SK-N-SH (cell line): ENCODE results near the gene PTPRC. TPM values are rescaled to one million over a fixed set of nuclear protein-coding genes. Genes with fewer than 3 reads are reported as not detected.

Experiments used
- CTCF ChIA-PET: fragments of 300-600, 350-600 bp; formaldehyde crosslinking; extraction: SDS; loops from one replicate; lab custom pipeline; 2021; lab: Yijun Ruan, JAX
- POLR2A ChIA-PET: fragments of 350-600 bp; sonication (Branson Sonifier 250); formaldehyde crosslinking; extraction: SDS; loops from one replicate; lab custom pipeline; 2020; ENCODE audit warnings: antibody characterized with exemption, inconsistent platforms; lab: Yijun Ruan, JAX
- DNase-seq: peaks from one replicate; pipeline ENCODE4 v3.0.0; 2012
- H2AFZ ChIP-seq: fragments of 200-600 bp; sonication (generic); 2 replicates; pipeline ENCODE4 v1.8.1; 2016; ENCODE audit warnings: antibody characterized with exemption, mild to moderate bottlenecking, low read depth
- H3F3A ChIP-seq: fragments of 200-600 bp; sonication (generic); replicated peaks from 2 replicates; pipeline ENCODE3; 2016; ENCODE audit warnings: antibody characterized with exemption, mild to moderate bottlenecking; ENCODE audit not compliant: insufficient read depth
- H3K27ac ChIP-seq, 2 experiments: fragments of 200-500 bp in 1 of 2; fragments of 200-600 bp in 1 of 2; sonication (Bioruptor generic) in 1 of 2; sonication (generic), shearing (Covaris generic) in 1 of 2; 2 replicates each; pipeline versions ENCODE4 v1.5.1 to v1.6.1; 2014 to 2016; ENCODE audit warnings: low read depth in 2 of 2, inconsistent platforms in 1 of 2, low read length in 1 of 2, mild to moderate bottlenecking in 1 of 2, mixed read lengths in 1 of 2
- H3K27me3 ChIP-seq: fragments of 200-600 bp; sonication (generic), shearing (Covaris generic); 2 replicates; pipeline ENCODE4 v1.6.1; 2016; ENCODE audit warnings: mixed run types; ENCODE audit not compliant: insufficient read depth
- H3K36me3 ChIP-seq, 2 experiments: fragments of 200-500 bp in 1 of 2; fragments of 200-600 bp in 1 of 2; sonication (Bioruptor generic) in 1 of 2; sonication (generic) in 1 of 2; replicated peaks in 1 of 2; 2 replicates each; pipeline versions ENCODE3 to v1.5.1; 2014 to 2016; ENCODE audit warnings: low read length in 1 of 2, mild to moderate bottlenecking in 1 of 2; ENCODE audit not compliant: insufficient read depth in 2 of 2, control insufficient read depth in 1 of 2
- H3K4me1 ChIP-seq, 2 experiments: fragments of 200-500 bp in 1 of 2; fragments of 200-600 bp in 1 of 2; sonication (Bioruptor generic) in 1 of 2; sonication (generic), shearing (Covaris generic) in 1 of 2; 2 replicates each; pipeline versions ENCODE4 v1.5.1 to v1.6.1; 2014 to 2016; ENCODE audit warnings: low read depth in 1 of 2, low read length in 1 of 2, mixed run types in 1 of 2; ENCODE audit not compliant: insufficient read depth in 2 of 2, control insufficient read depth in 1 of 2
- H3K4me2 ChIP-seq: fragments of 200-600 bp; sonication (generic), shearing (Covaris generic); 2 replicates; pipeline ENCODE4 v1.6.1; 2017; ENCODE audit warnings: mixed run types
- H3K4me3 ChIP-seq, 2 experiments: fragments of 200-500 bp in 1 of 2; fragments of 200-600 bp in 1 of 2; sonication (Bioruptor generic) in 1 of 2; sonication (generic), shearing (Covaris generic) in 1 of 2; 2 replicates each; pipeline versions ENCODE4 v1.5.1 to v1.8.1; 2014 to 2016; ENCODE audit warnings: low read depth in 2 of 2, inconsistent platforms in 1 of 2, low read length in 1 of 2, mild to moderate bottlenecking in 1 of 2, mixed read lengths in 1 of 2, moderate library complexity in 1 of 2
- H3K79me2 ChIP-seq: fragments of 200-600 bp; sonication (generic); 2 replicates; pipeline ENCODE4 v1.8.1; 2017; ENCODE audit warnings: mild to moderate bottlenecking; ENCODE audit not compliant: insufficient read depth
- H3K9ac ChIP-seq: fragments of 200-600 bp; sonication (generic); 2 replicates; pipeline ENCODE4 v1.6.1; 2017; ENCODE audit warnings: mixed run types
- H3K9me2 ChIP-seq: fragments of 200-600 bp; sonication (generic); 2 replicates; pipeline ENCODE4 v1.6.1; 2017; ENCODE audit warnings: mixed run types
- H3K9me3 ChIP-seq: fragments of 200-600 bp; sonication (generic); 2 replicates; pipeline ENCODE4 v1.6.1; 2017; ENCODE audit warnings: mixed run types, mild to moderate bottlenecking, moderate library complexity
- H4K20me1 ChIP-seq: fragments of 200-600 bp; sonication (generic); 2 replicates; pipeline ENCODE4 v1.6.1; 2017; ENCODE audit warnings: mild to moderate bottlenecking, mixed run types; ENCODE audit not compliant: insufficient read depth
- CHD2 ChIP-seq: fragments of 150-350 bp; IDR thresholded peaks from 2 replicates; pipeline ENCODE4 v1.6.1; 2018; ENCODE audit warnings: low read length; ENCODE audit not compliant: partially characterized antibody
- ELF1 ChIP-seq: IDR thresholded peaks from 2 replicates; pipeline ENCODE4 v1.4.0; 2012
- EP300 ChIP-seq, 2 experiments: IDR thresholded peaks; 2 replicates each; pipeline versions ENCODE4 v1.4.0 to v1.6.1; 2012; ENCODE audit warnings: borderline replicate concordance in 1 of 2, low read depth in 1 of 2, low read length in 1 of 2
- EZH2phosphoT487 ChIP-seq: fragments of 200-600 bp; sonication (generic); IDR thresholded peaks from 2 replicates; pipeline ENCODE4 v1.6.1; 2017; ENCODE audit warnings: low read depth, mixed run types, mild to moderate bottlenecking, antibody characterized with exemption, moderate library complexity, borderline replicate concordance
- FOSL2 ChIP-seq: IDR thresholded peaks from 2 replicates; pipeline ENCODE4 v1.4.0; 2012; ENCODE audit warnings: low read depth, mild to moderate bottlenecking, moderate library complexity, borderline replicate concordance
- FOXM1 ChIP-seq: IDR thresholded peaks from 2 replicates; pipeline ENCODE4 v1.4.0; 2012; ENCODE audit warnings: low read depth, mild to moderate bottlenecking
- GABPA ChIP-seq: IDR thresholded peaks from 2 replicates; pipeline ENCODE4 v1.4.0; 2012; ENCODE audit warnings: low read depth, mild to moderate bottlenecking
- JUND ChIP-seq: IDR thresholded peaks from 2 replicates; pipeline ENCODE4 v1.4.0; 2012
- MXI1 ChIP-seq: IDR thresholded peaks from 2 replicates; pipeline ENCODE4 v1.6.1; 2012; ENCODE audit warnings: mild to moderate bottlenecking, low read depth, low read length, improper control_type of control experiment
- NRF1 ChIP-seq: IDR thresholded peaks from 2 replicates; pipeline ENCODE4 v1.6.1; 2012; ENCODE audit warnings: low read depth, mild to moderate bottlenecking, low read length
- RFX5 ChIP-seq: IDR thresholded peaks from 2 replicates; pipeline ENCODE4 v1.6.1; 2012; ENCODE audit warnings: mild to moderate bottlenecking, improper control_type of control experiment, low read length
- RXRA ChIP-seq: IDR thresholded peaks from 2 replicates; pipeline ENCODE4 v1.4.0; 2012; ENCODE audit warnings: low read depth, mild to moderate bottlenecking, borderline replicate concordance
- SIN3A ChIP-seq: IDR thresholded peaks from 2 replicates; pipeline ENCODE4 v1.6.1; 2012; ENCODE audit warnings: low read depth, mild to moderate bottlenecking, low read length, moderate library complexity, borderline replicate concordance
- SMC3 ChIP-seq: IDR thresholded peaks from 2 replicates; pipeline ENCODE4 v1.6.1; 2012; ENCODE audit warnings: low read depth, low read length, improper control_type of control experiment
- TCF12 ChIP-seq: IDR thresholded peaks from 2 replicates; pipeline ENCODE4 v1.4.0; 2012
- YY1 ChIP-seq: IDR thresholded peaks from 2 replicates; pipeline ENCODE4 v1.4.0; 2012; ENCODE audit warnings: low read depth, mild to moderate bottlenecking
- WGBS: methylation state at CpG from one replicate; pipeline ENCODE4 v1.1.6; 2017; ENCODE audit warnings: low lambda C conversion rate; 5-methylcytosine and 5-hydroxymethylcytosine counted together
- polyA plus RNA-seq, 3 experiments: library from polyadenylated mRNA; depleted of rRNA; stranded (reverse); fragments of >200 nt; gene quantifications; 2 replicates each; pipeline ENCODE4 v1.2.3, GENCODE V29; 2012
- TF ChIP-seq, protein P1 (sequence below): fragments of 150-350 bp; IDR thresholded peaks from 2 replicates; pipeline ENCODE4 v1.6.1; 2016; ENCODE audit warnings: mild to moderate bottlenecking, low read depth, low read length
- TF ChIP-seq, protein P2 (sequence below): IDR thresholded peaks from 2 replicates; pipeline ENCODE4 v1.4.0; 2012; ENCODE audit warnings: low read depth, borderline replicate concordance
- TF ChIP-seq, protein P3 (sequence below): IDR thresholded peaks from 2 replicates; pipeline ENCODE4; 2012
- TF ChIP-seq, protein P4 (sequence below): fragments of 150-350 bp; IDR thresholded peaks from 2 replicates; pipeline ENCODE4 v1.6.1; 2017; ENCODE audit warnings: antibody characterized with exemption, low read length, low read depth, borderline replicate concordance
- TF ChIP-seq, protein P5 (sequence below): IDR thresholded peaks from 2 replicates; pipeline ENCODE4 v1.4.0; 2012; ENCODE audit warnings: low read depth, borderline replicate concordance

PTPRC gene
- polyA plus RNA-seq, 1 of the 3 experiments (the other 2 are of a cell fraction), result 0.03 TPM

DNA sequence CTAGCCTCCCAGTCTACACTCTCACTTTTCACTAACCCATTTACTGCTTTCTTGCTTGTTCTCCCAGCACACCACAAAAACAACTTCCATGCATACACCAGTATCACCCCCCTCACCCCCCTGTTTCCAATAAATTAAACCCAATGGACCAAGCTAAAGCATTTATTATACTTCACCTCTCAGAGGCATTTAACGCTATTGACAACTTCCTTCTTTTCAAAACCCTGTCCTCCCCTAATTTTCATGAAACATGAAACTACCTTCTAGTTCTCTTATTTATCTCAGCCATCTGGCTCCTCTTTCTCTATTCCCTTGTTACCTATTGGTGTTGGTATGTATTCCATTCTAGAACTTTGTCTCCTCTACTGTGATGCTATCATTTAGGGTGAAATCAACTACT lies 32.3 kb downstream of the PTPRC start:
- H3K79me2 ChIP-seq, result no peaks in the 10 kb centered on the region
- peak overlapping the region in 1 of 2 experiments; percentile 77; a peak in 3 of 4 replicates for H3K27ac ChIP-seq
- no peaks in the 10 kb centered on the region for H3K27me3 ChIP-seq
- peaks cover 50% of the 10 kb centered on the region for H3F3A ChIP-seq
- TF ChIP-seq YY1 (no peak), EP300 (IDR thresholded peaks at IDR 0.05; ENCODE audit: borderline replicate concordance in 1 of 2, low read depth in 1 of 2, low read length in 1 of 2) (no peak), EZH2phosphoT487 (no peak)
- TF ChIP-seq, protein P1, sequence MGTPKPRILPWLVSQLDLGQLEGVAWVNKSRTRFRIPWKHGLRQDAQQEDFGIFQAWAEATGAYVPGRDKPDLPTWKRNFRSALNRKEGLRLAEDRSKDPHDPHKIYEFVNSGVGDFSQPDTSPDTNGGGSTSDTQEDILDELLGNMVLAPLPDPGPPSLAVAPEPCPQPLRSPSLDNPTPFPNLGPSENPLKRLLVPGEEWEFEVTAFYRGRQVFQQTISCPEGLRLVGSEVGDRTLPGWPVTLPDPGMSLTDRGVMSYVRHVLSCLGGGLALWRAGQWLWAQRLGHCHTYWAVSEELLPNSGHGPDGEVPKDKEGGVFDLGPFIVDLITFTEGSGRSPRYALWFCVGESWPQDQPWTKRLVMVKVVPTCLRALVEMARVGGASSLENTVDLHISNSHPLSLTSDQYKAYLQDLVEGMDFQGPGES, result no peak
- TF ChIP-seq, all 33 proteins: peak for 0
- WGBS, result 100% methylated on average over 1 of the region's 1 CpG
- peak overlapping the region; percentile 32 for H3K9ac ChIP-seq
- no peak overlapping the region for H3K4me3 ChIP-seq
- H2AFZ ChIP-seq, result no peak overlapping the region
- ChIA-PET POLR2A (no interaction called here), CTCF (interaction anchor here (0.6 to 0.9 kb wide), 2 partner anchors 11 kb away, joined by 3 read pairs; no protein-coding TSS in a partner anchor)
- no peaks in the 10 kb centered on the region for H4K20me1 ChIP-seq
- no peak overlapping the region for H3K4me2 ChIP-seq
- no peaks in the 10 kb centered on the region for H3K9me3 ChIP-seq
- H3K36me3 ChIP-seq, result no peaks in the 10 kb centered on the region
- H3K9me2 ChIP-seq, result no peaks in the 10 kb centered on the region
- DNase-seq, result no peak
- peaks cover 16 to 41% of the 10 kb centered on the region in 2 experiments; a peak in 3 of 4 replicates for H3K4me1 ChIP-seq

DNA sequence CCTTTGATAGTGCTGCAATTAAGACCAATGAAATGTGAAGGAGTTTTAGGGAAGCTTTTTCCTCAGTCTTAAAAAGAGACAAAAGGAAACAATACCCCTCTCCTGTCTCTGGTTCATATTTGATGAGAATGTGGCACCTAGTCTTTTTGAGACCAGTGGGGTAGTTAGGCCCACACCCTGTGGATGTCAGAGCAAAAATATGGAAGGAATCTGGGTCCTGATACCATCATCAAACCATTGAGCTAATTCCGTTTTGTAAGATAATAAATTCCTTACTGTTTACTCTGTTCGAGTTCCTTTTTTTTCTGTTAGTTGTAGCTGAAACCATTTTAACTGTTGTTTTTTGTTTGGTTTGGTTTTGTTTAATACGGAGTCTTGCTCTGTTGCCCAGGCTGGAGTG lies 33.3 kb downstream of the PTPRC start:
- ChIA-PET POLR2A (no interaction called here), CTCF (interaction anchor here (0.6 to 0.9 kb wide), 2 partner anchors 10 to 13 kb away, joined by 3 read pairs; no protein-coding TSS in a partner anchor)
- H2AFZ ChIP-seq, result no peak overlapping the region
- WGBS, result 36% methylated on average over 3 of the region's 3 CpGs
- H3K4me2 ChIP-seq, result no peak overlapping the region
- peak overlapping the region; percentile 32 for H3K9ac ChIP-seq
- peaks cover 20 to 46% of the 10 kb centered on the region in 2 experiments; a peak in 3 of 4 replicates for H3K4me1 ChIP-seq
- no peak overlapping the region for H3K4me3 ChIP-seq
- H3K79me2 ChIP-seq, result no peaks in the 10 kb centered on the region
- H3K9me3 ChIP-seq, result no peaks in the 10 kb centered on the region
- H3K36me3 ChIP-seq, result no peaks in the 10 kb centered on the region
- DNase-seq, result no peak
- H3K27me3 ChIP-seq, result no peaks in the 10 kb centered on the region
- H3K9me2 ChIP-seq, result no peaks in the 10 kb centered on the region
- no peaks in the 10 kb centered on the region for H4K20me1 ChIP-seq
- peaks cover 43% of the 10 kb centered on the region for H3F3A ChIP-seq
- peak overlapping the region; percentile 73 to 77; a peak in 3 of 4 replicates for H3K27ac ChIP-seq
- no peak for TF ChIP-seq ELF1
- no peak for TF ChIP-seq RFX5
- no peak for TF ChIP-seq MXI1
- TF ChIP-seq, protein P2, sequence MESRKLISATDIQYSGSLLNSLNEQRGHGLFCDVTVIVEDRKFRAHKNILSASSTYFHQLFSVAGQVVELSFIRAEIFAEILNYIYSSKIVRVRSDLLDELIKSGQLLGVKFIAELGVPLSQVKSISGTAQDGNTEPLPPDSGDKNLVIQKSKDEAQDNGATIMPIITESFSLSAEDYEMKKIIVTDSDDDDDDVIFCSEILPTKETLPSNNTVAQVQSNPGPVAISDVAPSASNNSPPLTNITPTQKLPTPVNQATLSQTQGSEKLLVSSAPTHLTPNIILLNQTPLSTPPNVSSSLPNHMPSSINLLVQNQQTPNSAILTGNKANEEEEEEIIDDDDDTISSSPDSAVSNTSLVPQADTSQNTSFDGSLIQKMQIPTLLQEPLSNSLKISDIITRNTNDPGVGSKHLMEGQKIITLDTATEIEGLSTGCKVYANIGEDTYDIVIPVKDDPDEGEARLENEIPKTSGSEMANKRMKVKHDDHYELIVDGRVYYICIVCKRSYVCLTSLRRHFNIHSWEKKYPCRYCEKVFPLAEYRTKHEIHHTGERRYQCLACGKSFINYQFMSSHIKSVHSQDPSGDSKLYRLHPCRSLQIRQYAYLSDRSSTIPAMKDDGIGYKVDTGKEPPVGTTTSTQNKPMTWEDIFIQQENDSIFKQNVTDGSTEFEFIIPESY, result no peak
- peak; percentile 78; the same call in 1 of the 2 replicates for TF ChIP-seq FOXM1
- TF ChIP-seq, protein P3, sequence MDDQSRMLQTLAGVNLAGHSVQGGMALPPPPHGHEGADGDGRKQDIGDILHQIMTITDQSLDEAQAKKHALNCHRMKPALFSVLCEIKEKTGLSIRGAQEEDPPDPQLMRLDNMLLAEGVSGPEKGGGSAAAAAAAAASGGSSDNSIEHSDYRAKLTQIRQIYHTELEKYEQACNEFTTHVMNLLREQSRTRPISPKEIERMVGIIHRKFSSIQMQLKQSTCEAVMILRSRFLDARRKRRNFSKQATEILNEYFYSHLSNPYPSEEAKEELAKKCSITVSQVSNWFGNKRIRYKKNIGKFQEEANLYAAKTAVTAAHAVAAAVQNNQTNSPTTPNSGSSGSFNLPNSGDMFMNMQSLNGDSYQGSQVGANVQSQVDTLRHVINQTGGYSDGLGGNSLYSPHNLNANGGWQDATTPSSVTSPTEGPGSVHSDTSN, result peak; percentile 69
- TF ChIP-seq CHD2, result no peak
- peak; percentile 87 for TF ChIP-seq TCF12
- TF ChIP-seq, protein P4, sequence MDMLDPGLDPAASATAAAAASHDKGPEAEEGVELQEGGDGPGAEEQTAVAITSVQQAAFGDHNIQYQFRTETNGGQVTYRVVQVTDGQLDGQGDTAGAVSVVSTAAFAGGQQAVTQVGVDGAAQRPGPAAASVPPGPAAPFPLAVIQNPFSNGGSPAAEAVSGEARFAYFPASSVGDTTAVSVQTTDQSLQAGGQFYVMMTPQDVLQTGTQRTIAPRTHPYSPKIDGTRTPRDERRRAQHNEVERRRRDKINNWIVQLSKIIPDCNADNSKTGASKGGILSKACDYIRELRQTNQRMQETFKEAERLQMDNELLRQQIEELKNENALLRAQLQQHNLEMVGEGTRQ, result no peak
- TF ChIP-seq RXRA, result 0 out of 2 replicates have a peak, but pooled peaks have one; percentile 48
- no peak for TF ChIP-seq SMC3
- TF ChIP-seq NRF1, result no peak
- peak; percentile 63 for TF ChIP-seq JUND
- no peak for TF ChIP-seq GABPA
- TF ChIP-seq, protein P1, result no peak
- TF ChIP-seq FOSL2, result peak; percentile 60; the same call in 1 of the 2 replicates
- TF ChIP-seq, protein P5, sequence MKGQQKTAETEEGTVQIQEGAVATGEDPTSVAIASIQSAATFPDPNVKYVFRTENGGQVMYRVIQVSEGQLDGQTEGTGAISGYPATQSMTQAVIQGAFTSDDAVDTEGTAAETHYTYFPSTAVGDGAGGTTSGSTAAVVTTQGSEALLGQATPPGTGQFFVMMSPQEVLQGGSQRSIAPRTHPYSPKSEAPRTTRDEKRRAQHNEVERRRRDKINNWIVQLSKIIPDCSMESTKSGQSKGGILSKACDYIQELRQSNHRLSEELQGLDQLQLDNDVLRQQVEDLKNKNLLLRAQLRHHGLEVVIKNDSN, result no peak
- TF ChIP-seq SIN3A, result no peak
